GM12801 (cell line): ENCODE results near the gene SNX27.

Experiments
- TF ChIP-seq, protein P1 (sequence below): IDR thresholded peaks from one replicate; pipeline ENCODE4 v1.5.1; 2011; ENCODE audit warnings: control low read depth; ENCODE audit not compliant: insufficient read length; ENCODE audit errors: extremely low read depth

SNX27 gene

DNA sequence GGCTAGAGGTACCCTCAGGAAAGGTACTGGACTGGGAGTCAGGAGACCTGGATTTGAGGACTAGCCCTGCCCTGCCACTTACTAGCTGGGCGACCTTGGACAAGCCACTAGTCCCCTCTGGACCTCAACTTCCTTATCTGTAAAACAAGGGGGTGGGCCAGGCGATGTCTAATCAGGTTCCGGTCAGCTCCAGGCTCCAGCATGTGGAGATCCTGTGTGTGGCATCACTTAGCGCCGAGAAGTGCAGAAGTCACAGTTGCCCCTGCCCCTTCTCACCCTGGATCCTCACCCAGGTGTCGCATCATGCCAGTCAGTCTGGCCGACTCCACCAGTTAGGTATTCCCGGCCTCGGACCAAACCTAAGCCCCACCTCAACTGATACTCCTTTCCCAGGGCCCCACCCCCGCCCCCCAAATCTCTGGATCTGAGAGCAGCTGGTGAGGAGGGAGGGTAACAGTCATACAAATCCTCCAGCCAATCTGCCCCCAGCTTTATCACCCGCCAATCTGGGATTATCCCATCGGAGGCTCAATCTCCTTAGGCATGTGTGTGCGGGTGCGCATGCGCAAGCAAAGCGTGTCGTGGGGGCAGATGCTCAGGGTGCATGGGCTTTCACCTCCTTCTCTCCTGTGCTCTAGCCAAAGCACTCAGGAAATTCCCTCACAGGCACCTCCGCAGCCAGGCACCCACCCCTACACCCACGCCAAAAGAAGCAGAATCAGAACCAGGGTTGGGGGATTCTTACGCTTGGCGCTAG, 99.4 kb downstream of the SNX27 start:
- TF ChIP-seq, protein P1, sequence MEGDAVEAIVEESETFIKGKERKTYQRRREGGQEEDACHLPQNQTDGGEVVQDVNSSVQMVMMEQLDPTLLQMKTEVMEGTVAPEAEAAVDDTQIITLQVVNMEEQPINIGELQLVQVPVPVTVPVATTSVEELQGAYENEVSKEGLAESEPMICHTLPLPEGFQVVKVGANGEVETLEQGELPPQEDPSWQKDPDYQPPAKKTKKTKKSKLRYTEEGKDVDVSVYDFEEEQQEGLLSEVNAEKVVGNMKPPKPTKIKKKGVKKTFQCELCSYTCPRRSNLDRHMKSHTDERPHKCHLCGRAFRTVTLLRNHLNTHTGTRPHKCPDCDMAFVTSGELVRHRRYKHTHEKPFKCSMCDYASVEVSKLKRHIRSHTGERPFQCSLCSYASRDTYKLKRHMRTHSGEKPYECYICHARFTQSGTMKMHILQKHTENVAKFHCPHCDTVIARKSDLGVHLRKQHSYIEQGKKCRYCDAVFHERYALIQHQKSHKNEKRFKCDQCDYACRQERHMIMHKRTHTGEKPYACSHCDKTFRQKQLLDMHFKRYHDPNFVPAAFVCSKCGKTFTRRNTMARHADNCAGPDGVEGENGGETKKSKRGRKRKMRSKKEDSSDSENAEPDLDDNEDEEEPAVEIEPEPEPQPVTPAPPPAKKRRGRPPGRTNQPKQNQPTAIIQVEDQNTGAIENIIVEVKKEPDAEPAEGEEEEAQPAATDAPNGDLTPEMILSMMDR = no peak

DNA sequence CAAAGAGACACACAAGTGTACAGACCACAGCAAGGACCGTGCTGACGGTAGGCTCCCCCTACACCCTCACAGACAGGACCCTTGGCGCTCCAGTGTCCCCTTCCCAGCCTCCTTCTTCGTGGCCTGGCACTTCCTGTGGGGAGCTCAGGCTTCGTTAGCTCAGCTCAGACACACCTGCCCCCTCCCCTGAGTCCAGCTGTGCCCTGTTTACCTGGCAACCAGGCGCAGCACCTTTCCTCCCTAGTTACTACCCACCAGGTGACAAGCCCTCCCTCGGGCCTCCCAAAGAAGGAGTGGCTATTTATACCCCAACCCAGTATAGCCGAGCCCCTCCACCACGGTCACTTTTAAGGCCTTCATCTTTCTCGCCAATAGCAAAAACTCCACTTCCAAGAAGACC, 100.1 kb downstream of the SNX27 start:
- TF ChIP-seq, protein P1 = no peak

DNA sequence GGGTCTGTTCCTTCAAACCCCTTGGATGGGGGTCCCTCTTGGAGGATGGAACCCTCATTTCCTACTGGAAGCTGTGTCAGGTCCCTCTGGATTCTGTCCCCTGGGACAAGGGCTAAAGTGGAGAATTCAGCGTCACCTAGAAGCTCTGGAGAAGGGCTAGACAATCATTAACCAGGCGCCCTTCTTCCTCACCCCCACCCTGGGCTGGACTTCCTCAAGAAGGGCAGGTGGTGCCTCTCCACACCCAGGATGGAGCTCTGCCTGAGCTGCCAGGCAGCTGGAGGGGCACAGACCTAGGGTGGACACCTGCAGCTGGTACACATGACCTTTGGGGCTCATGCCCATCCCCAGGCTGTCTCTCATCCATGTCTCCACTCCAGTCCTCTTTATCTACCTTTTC, 101.2 kb downstream of the SNX27 start:
- TF ChIP-seq, protein P1 = no peak

DNA sequence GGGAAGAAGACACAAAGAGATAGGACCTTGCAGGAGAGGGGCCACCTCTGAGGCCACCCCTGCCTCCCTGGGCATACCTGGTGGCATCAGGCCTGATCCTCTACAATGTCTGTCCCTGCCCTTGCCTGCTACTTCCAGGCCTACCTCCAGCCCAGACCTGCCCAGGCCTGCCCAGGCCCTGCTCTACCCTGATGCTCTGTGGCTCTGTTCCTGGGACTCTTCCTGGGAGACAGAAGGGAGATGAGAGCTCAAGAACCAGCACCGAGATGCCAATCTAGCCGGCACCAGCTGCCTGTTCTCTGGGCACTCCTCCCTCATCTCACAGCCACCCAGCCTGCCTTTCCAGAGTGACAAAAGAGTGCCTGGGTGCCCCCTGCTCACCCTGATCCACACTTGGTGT, 102.0 kb downstream of the SNX27 start:
- TF ChIP-seq, protein P1 = no peak

DNA sequence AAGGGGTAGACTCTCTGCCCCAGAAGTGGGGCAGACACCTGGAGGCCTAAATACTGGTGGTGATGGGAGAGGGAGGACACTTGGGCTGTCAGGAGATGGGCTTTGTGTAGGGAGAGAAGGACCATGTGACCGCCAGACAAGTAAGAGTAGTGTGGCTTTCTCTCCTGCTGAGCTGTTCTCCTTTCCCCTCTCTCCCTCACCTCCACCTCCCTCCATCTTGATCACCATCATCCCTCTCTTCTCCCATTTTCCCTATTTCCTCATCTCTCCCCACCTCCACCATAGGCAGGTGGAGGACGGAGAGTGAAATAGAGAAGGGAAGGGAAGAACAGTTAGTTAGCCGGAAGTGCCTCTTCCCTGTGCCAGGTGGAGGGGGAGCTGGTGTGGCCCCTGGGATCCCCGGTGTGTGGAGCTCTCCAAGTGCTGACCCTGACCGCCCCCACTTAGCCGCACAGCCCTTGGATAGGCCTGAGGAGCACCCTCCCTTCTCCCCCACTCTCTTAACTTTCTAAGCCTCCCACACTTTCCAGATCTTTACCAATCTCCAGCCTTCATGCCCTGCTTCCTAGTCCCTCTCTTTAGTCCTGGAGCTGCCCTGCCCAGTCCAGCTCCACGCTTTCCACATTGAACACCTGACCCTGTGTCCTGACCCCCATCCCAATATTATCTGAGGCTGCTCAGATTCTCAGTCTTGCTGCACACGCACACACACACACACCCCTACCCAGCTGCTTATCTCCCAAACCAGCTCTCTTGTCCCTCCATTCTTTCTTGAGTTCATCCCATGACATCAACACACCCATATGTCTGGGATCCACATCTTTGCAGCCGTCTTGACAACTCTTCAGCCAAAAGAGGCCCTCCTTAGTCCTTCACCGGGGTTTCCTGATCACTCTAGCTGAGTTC, 103.2 kb downstream of the SNX27 start:
- TF ChIP-seq, protein P1 = no peak

DNA sequence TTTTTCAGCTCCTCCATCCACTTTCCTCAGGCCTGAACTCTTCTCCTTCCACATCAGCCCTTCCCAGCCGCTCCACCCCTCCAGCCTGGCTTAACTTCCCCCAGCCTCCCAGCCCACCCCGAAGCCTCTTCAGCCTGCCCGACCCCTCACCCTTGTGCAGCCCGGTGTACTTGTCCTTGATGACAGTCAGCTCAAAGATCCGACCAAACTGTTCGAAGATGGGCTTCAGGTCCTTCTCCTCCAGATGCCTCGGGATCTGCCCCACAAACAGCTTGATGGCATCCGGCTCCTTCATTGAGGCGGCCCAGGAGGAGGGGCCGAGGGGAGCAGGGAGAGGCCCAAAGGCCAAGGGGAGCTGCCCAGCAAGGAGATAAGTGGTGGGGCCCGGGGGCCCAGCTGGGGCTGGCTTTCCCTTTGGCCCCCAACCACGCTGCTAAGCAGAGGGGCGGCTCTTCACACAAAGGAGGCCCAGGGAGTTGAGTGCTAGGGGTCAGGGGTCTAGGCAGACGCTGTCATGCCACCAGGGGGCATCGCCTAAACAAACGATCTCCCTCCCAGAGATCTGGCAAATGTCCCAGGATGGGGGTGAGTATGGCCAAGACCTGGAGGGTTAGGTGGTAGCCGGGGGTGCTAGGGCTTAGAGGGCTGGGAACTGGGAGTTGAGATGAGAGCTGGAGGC, 104.0 kb downstream of the SNX27 start:
- TF ChIP-seq, protein P1 = no peak

DNA sequence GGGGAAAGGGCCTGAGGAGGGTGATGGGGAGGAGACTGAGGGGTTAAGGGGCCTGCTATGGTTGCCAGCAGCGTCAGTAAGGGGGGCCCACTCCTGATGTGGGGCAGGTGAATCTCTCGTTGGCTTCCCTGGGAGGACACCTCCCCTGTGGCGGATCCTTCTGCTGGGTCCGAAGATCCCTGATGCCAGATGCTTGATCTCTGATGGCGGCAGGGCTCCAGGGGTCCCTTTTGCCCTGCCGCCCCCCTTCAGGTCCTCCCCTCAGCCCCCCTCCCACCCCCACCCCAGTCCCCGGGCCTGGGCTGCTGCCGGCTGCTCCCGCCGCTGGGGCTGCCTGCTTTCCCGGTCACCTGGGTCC, 104.5 kb downstream of the SNX27 start:
- TF ChIP-seq, protein P1 = no peak
